Stimulated activated CD4-positive, alpha-beta T cell treated with anti-CD3 and anti-CD28 coated beads, Interleukin-12 subunit alpha, Interleukin-12 subunit beta, amount 100 ng/mL, for 4 hours (primary cell): ENCODE results near the gene SURF1.

Experiments used
- DNase-seq: peaks from one replicate; pipeline ENCODE4 v3.0.0-alpha.2; 2020

The SURF1 gene

GRCh38 chr9:133360400-133361393 lies 4.4 kb upstream of the SURF1 start:
- DNase-seq, result no peak

DNA sequence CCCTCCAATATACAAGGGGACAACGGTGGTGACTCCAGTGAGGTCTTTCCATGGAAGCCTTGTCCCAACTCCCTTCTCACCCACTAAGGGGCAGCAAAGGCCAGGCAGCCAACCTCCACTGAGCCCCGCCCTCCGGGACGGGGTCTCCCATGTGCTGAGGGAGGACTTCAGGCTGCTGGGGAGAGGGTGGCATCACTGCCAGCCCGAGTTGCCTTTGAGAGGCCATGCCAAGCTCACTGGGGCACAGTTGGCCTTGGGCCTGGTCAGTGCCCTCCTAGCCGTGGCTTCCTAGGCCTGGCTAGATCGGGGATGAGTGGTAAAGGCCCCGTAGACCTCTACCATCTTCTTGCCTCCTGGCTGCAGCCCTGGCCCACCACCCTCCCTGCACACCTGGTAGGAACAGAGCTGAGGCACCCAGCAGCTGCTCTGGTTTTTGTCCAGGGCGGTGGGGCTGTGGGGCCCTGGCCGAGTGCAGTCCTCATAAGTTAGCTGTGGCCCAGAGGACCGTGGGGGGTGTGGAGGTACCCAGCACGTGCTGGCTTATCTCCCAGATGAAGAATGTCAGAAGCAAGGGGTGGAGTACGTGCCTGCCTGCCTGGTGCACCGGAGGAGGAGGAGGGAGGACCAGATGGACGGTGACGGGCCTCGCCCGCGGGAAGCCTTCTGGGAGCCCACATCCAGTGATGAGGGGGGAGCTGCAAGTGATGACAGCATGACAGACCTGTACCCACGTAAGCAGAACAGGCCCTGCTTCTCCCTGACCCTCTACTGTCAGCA lies 3.3 kb upstream of the SURF1 start:
- DNase-seq, result no peak

DNA sequence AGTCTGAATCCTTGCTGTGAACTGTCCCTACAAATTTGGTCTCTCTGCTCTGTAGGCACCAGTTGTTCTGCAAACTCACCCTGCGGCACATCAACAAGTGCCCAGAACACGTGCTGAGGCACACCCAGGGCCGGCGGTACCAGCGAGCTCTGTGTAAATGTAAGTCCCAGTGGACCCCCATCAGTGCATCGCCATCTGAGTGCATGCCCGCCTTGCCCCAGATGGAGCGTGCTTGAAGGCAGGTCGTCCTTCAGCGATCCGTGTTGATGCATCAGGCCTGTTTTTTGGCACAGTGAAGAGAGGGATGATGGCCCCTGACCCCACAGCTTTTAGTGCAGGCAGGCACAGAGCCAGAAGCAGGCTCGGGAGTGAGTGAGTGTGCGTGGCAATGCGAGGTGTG lies 1.4 kb upstream of the SURF1 start:
- no peak for DNase-seq

DNA sequence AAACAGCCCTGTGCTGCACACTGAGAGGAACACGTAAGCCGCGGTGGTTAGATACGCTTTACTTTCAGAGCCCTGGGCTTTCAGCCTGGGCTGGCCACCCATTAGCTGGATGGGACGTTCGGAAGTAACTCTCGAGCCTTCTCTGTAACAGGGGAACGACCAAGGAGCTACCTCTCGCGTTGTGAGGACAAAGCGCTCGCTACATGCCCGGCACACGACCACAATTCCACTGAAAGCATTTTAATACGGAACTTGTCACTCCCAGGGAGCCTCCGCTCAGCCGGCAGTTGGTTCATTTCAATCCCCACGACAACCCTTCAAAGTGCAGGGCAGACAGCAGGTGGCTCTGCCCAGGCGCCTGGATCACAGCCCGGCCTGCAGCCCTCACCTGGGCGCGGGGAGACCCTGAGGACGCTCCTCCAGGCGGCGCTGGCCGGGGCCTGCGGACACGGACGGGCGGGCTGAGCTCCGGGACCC lies 368 bp downstream of the SURF1 start:
- no peak for DNase-seq

DNA sequence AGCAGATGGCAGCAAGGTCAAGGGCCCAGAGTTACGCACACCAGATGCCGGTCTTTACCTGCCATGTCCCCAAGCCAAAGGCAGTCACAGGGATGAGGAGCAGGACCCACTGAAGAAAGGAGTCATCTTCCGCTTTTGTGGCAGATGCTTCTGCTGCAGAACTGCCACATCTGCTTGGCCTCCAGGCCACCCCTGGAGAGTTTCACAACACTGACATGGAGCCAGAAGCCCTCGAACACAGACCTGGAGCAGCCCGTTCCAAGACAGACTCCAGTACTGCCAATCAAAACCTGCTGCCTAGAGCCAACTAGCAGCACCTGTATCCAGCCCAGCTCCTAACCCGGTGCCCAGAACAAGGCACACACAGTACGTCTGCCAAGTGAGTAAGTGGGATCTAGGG lies 1.5 kb downstream of the SURF1 start:
- DNase-seq, result no peak

DNA sequence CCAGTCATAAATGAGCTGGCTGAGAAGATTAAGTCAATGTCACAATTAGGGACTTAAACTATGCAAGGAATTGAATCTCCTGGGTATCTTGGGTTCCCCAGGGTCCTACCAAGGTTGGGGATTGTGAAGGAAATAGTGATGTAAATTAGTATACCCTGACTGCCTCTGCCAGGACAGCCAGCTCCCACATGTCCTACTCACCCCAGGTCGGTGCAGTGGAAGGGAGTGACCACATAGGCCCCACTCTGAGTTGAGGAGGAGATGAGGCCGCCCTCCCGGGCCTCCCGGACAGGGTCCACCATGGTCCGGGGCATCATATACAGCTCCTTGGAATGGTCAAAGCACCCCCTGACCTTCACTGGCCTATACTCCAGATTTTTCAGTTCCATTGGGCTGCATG lies 2.7 kb downstream of the SURF1 start:
- no peak for DNase-seq

GRCh38 chr9:133352635-133353340 lies 3.5 kb downstream of the SURF1 start:
- DNase-seq, result no peak

DNA sequence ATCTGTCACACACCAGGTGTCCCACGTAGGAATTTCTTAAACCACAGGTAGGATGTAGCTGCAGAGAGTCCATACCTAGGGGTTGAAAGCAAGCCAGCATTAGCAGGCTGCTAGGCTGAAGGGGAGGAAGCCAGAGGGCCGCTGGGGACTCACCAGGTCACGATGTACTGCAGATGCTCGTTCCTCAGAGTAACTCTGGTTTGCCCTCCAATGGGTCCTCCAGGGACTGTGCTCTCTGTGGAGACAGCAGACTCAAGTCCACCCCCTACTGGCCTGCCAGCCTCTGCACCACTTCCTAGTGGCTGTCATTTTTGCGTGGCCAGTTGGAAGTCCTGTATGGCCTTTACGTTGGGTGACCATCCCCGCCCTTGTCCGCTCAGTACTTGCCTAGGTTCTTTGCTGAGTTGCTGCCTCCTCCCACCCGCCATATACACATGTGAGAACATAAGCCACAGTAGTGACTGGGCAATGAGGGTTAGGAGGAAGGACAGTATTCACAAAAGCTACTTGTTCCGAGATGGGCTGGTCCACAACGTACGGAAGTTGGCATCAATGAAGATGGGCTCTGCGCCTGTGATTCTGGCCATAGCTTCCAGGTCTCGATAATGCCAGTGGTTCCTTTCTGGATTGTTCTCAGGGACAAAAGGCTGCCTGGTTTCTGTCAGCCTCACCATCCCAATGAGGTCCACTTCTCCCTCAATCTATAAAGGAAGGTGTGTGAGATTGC lies 4.2 kb downstream of the SURF1 start:
- no peak for DNase-seq

DNA sequence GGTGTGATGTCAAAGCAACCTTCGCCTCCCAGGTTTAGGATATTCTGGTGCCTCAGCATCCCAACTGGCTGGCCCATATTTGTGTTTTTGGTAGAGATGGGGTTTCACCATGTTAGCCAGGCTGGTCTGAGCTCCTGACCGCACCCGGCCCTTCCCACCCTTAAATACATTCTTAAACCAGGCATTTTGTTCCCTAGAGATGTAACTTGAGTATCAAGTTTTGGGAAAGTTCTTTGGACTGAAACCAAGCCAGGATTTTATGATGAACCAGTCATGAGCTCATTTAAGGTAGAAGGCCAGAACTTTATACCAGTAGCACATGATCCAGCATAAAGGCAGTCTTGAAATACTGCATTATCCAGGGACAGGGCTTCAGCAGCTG lies 4.8 kb downstream of the SURF1 start:
- DNase-seq, result no peak

GRCh38 chr9:133349965-133350616 lies 6.2 kb downstream of the SURF1 start:
- DNase-seq, result no peak

DNA sequence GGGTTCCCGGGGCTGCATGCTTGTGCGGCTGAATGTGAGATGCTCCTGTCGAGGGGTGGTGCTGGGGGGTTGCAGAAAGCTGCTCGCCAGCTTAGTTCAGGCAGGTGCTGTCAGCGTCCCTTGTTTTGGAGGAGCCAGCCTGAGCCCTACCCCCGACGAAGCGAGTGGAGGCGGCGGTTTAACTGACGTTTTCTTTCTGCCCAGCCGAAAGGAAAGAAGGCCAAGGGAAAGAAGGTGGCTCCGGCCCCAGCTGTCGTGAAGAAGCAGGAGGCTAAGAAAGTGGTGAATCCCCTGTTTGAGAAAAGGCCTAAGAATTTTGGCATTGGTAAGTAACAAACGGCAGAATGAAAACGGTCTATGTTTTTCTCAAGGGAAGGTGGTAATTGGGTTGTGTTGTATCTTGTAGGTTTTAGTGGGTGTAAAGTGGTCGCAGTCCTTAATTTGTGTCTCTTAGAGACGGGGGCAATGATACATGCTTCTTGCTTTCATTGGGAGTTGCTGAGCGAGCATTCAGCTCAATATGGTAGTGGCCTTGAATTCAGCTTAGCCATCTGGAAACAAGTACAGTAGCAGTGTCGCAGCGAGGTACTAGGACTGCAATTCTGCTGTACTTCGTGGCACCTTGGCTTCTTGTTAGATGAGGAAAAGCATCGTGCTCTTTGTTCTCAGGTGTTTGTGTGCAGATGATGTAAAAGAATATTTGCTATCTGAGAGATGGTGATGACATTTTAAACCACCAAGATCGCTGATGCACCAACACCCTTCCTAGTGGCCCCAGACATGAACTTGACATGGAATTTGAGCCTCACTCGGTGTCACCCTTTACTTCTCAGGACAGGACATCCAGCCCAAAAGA lies 7.3 kb downstream of the SURF1 start:
- no peak for DNase-seq

GRCh38 chr9:133347985-133348717 lies 8.1 kb downstream of the SURF1 start, which contains the start of the genes MED22 and RPL7A:
Gene MED22, minus strand, starts transcription at chr9:133348131. Its CDS starts 1,469 bp downstream, at chr9:133346662.
Gene RPL7A, plus strand, starts transcription at chr9:133348218. Its CDS starts 26 bp downstream, at chr9:133348244.
- peak; percentile 88 for DNase-seq

GRCh38 chr9:133347515-133347984 lies 8.7 kb downstream of the SURF1 start:
- no peak for DNase-seq

- no peak for DNase-seq
These were observed 10.1 kb downstream of the SURF1 start for GRCh38 chr9:133346021-133346785.

- no peak for DNase-seq
These were observed 10.7 kb downstream of the SURF1 start for GRCh38 chr9:133345596-133345995.

- DNase-seq, result no peak
These were observed 11.3 kb downstream of the SURF1 start for GRCh38 chr9:133344979-133345378.

DNA sequence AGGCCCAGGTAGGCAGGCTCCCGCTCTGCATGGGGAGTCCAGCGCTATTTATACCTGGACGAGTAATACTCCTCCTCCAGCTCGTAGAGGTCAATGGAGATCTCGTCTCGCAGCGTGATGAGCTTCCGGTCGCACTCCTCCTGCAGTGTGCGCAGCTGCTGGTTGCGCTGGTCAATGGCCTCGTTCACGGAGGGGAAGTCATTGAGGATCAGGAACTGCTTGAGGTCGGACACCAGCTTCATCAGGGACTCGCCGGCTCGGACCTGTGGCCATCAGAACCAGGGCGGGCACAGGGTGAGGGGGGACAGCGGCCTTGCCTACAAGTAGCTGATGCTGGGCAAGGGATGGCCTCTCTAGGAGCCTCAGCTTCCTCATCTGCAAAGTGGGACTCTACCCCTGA lies 12.2 kb downstream of the SURF1 start:
- no peak for DNase-seq

- no peak for DNase-seq
These were observed 13.7 kb downstream of the SURF1 start for GRCh38 chr9:133342570-133342969.

DNA sequence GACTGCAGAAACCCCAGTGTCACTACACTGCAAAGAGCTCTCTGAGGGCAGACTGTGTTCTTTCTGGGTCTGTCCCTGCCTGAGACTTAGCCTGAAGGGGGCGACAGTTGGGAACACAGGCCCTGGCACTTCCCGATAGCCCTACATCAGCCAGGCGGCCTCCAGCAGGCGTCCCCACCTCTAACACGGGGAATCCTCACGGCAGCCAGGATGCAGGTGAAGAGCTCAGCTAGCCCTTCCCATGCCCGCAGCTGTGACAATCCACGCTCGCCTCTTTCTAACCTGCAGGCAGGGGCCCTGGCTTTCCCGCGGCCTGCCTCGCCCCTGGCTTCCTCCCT lies 14.2 kb downstream of the SURF1 start:
- DNase-seq, result no peak
